Subcutaneous abdominal adipose tissue (tissue), 5 donors: ENCODE measurements around the gene IGSF8.
"Not testable (repeated sequence)": the region's sequence is repeated elsewhere in the genome, so short reads cannot be mapped to it uniquely, and the experiment has no call there.

ENCODE experiments used
- H3K27ac ChIP-seq: one replicate; pipeline ENCODE4 v1.7.0; 2013; ENCODE audit warnings: low read depth, mild to moderate bottlenecking, inconsistent platforms, low read length, moderate library complexity
- H3K27me3 ChIP-seq, 5 donors: one replicate each; pipeline ENCODE4 v1.7.0; 2013; ENCODE audit warnings: low read length in 5 of 5, inconsistent platforms in 1 of 5; ENCODE audit not compliant: control insufficient read depth in 5 of 5, insufficient read depth in 4 of 5
- H3K36me3 ChIP-seq, 5 donors: one replicate each; pipeline ENCODE4 v1.7.0; 2013; ENCODE audit warnings: low read length in 5 of 5; ENCODE audit not compliant: control insufficient read depth in 5 of 5, insufficient read depth in 5 of 5
- H3K4me1 ChIP-seq, 5 donors: one replicate each; pipeline ENCODE4 v1.7.0; 2013; ENCODE audit warnings: low read length in 5 of 5, mild to moderate bottlenecking in 3 of 5, moderate library complexity in 1 of 5; ENCODE audit not compliant: control insufficient read depth in 5 of 5, insufficient read depth in 5 of 5
- H3K4me3 ChIP-seq, 5 donors: one replicate each; pipeline ENCODE4 v1.7.0; 2013; ENCODE audit warnings: low read length in 5 of 5, low read depth in 1 of 5
- H3K9ac ChIP-seq, 5 donors: one replicate each; pipeline ENCODE4 v1.7.0; 2013; ENCODE audit warnings: low read length in 5 of 5, mild to moderate bottlenecking in 4 of 5, moderate library complexity in 3 of 5
- H3K9me3 ChIP-seq, 5 donors: one replicate each; pipeline ENCODE4 v1.7.0; 2013; ENCODE audit warnings: low read length in 5 of 5; ENCODE audit not compliant: control insufficient read depth in 5 of 5
- donor health status: healthy.
- donor health status: healthy.
- donor health status: healthy.
- donor health status: healthy.
- donor health status: healthy.

Gene IGSF8

GRCh38 chr1:160127865-160128523 lies 29.6 kb upstream of the IGSF8 start:
- peak overlapping the region; percentile 91 for H3K27ac ChIP-seq

GRCh38 chr1:160127381-160127780 lies 29.0 kb upstream of the IGSF8 start:
- Histone ChIP-seq H3K9me3 (no peaks in the 10 kb centered on the region), H3K27ac (peak overlapping the region; percentile 91), H3K27me3 (no peaks in the 10 kb centered on the region), H3K36me3 (peaks cover 0 to 8% (median 0%) of the 10 kb centered on the region in 5 donors), H3K4me1 (peaks cover 0 to 75% (median 43%) of the 10 kb centered on the region in 5 donors), H3K9ac (peak overlapping the region in 2 of 5 donors; percentile 23 to 35), H3K4me3 (no peak overlapping the region)

More at GRCh38 chr1:160127865-160128523, 29.6 kb upstream of the IGSF8 start:
- H3K27me3 ChIP-seq = no peaks in the 10 kb centered on the region
- H3K9me3 ChIP-seq = no peaks in the 10 kb centered on the region
- peak overlapping the region in 2 of 5 donors; percentile 23 to 35 for H3K9ac ChIP-seq
- H3K36me3 ChIP-seq = peaks cover 0 to 8% (median 0%) of the 10 kb centered on the region in 5 donors
- no peak overlapping the region for H3K4me3 ChIP-seq
- H3K4me1 ChIP-seq = peaks cover 0 to 80% (median 46%) of the 10 kb centered on the region in 5 donors

GRCh38 chr1:160126342-160126741 lies 27.9 kb upstream of the IGSF8 start:
- Histone ChIP-seq H3K9ac (peak overlapping the region in 1 of 5 donors; percentile 6), H3K4me1 (peaks cover 0 to 64% (median 41%) of the 10 kb centered on the region in 5 donors), H3K27ac (peak overlapping the region; percentile 91)
- H3K9me3 ChIP-seq, H3K4me3 ChIP-seq, H3K27me3 ChIP-seq, H3K36me3 ChIP-seq: not testable (repeated sequence)

DNA sequence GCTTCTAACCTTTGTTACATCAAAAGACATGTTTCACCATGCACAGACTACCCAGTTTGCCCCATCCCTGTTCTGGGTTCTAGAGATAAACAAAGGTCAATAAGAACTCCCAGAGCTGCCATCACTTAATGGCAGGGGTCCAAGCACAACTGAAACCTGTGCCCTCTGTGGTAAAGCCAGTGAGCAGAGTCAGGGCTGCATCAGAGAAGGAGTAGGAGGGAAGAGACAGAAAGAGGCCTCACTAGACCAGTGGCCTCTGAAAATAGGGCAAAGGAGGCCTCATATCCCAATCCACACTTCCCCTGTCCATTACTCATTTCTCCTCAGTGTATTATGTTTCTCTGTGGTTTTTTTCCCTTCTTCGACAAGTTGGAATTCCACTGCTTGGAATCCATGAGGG lies 27.3 kb upstream of the IGSF8 start:
- Histone ChIP-seq H3K9ac (peak overlapping the region in 3 of 5 donors; percentile 6 to 38 (median 11)), H3K4me3 (no peak overlapping the region), H3K9me3 (no peaks in the 10 kb centered on the region), H3K27ac (peak overlapping the region; percentile 91), H3K27me3 (no peaks in the 10 kb centered on the region), H3K36me3 (peaks cover 0 to 8% (median 0%) of the 10 kb centered on the region in 5 donors), H3K4me1 (peaks cover 0 to 58% (median 36%) of the 10 kb centered on the region in 5 donors)

- no peaks in the 10 kb centered on the region for H3K9me3 ChIP-seq
- H3K4me3 ChIP-seq = no peak overlapping the region
- H3K27me3 ChIP-seq = no peaks in the 10 kb centered on the region
- H3K27ac ChIP-seq = peak overlapping the region; percentile 91
- H3K9ac ChIP-seq = peak overlapping the region in 4 of 5 donors; percentile 4 to 40 (median 24)
- H3K4me1 ChIP-seq = peaks cover 0 to 52% (median 32%) of the 10 kb centered on the region in 5 donors
- peaks cover 0 to 8% (median 0%) of the 10 kb centered on the region in 5 donors for H3K36me3 ChIP-seq
These were observed 26.5 kb upstream of the IGSF8 start for GRCh38 chr1:160124705-160125478.

DNA sequence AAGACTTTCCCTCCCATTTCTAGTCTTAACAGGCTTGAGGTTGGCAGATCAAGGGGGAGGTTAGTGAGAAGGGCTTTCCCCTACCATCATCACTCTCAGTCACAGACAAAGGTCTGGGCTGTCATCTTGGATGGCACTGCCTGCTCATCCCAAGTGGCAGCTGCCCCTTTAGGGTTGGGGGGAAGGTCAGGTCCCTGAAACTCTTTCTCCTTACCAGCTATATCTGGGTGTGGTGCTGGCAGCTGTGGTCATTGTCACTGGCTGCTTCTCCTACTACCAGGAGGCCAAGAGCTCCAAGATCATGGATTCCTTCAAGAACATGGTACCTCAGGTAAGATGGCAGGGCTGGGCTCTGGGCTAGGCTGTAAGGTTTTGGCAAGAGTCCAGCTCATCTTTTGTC lies 25.3 kb upstream of the IGSF8 start:
- Histone ChIP-seq H3K27ac (peak overlapping the region; percentile 12), H3K27me3 (no peaks in the 10 kb centered on the region), H3K4me1 (peaks cover 0 to 44% (median 29%) of the 10 kb centered on the region in 5 donors), H3K36me3 (no peaks in the 10 kb centered on the region), H3K9ac (no peak overlapping the region), H3K4me3 (no peak overlapping the region), H3K9me3 (no peaks in the 10 kb centered on the region)

DNA sequence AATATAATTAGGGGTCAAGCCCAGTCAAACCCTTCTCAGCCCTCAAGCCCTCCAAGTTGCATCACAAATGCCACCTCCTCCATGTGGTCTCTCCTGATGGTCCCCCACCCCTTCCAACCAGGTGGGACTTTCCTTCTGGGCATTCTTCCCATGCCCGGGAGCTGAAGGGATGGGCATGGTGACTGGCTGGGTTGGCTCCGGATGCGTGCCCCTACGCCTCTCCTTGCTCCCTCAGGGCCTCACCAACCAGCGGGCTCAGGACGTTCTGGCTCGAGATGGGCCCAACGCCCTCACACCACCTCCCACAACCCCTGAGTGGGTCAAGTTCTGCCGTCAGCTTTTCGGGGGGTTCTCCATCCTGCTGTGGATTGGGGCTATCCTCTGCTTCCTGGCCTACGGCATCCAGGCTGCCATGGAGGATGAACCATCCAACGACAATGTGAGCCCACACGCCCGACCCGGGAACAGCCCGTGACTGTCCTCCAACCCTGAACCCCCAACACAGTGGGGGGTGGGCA lies 24.6 kb upstream of the IGSF8 start:
- Histone ChIP-seq H3K9ac (no peak overlapping the region), H3K27me3 (no peaks in the 10 kb centered on the region), H3K36me3 (no peaks in the 10 kb centered on the region), H3K9me3 (no peaks in the 10 kb centered on the region), H3K27ac (no peak overlapping the region), H3K4me1 (peaks cover 0 to 44% (median 36%) of the 10 kb centered on the region in 5 donors), H3K4me3 (no peak overlapping the region)

GRCh38 chr1:160121388-160121787 lies 23.0 kb upstream of the IGSF8 start:
- Histone ChIP-seq H3K9me3 (no peaks in the 10 kb centered on the region), H3K36me3 (no peaks in the 10 kb centered on the region)

GRCh38 chr1:160120797-160121196 lies 22.4 kb upstream of the IGSF8 start:
- H3K9ac ChIP-seq = no peak overlapping the region
- H3K4me3 ChIP-seq = no peak overlapping the region
- no peaks in the 10 kb centered on the region for H3K27me3 ChIP-seq
- no peak overlapping the region for H3K27ac ChIP-seq
- no peaks in the 10 kb centered on the region for H3K36me3 ChIP-seq
- no peaks in the 10 kb centered on the region for H3K9me3 ChIP-seq
- H3K4me1 ChIP-seq = peaks cover 0 to 51% (median 46%) of the 10 kb centered on the region in 5 donors

More at GRCh38 chr1:160121388-160121787, 23.0 kb upstream of the IGSF8 start:
- Histone ChIP-seq H3K4me3 (no peak overlapping the region), H3K27ac (no peak overlapping the region), H3K4me1 (peaks cover 0 to 52% (median 43%) of the 10 kb centered on the region in 5 donors), H3K9ac (no peak overlapping the region), H3K27me3 (no peaks in the 10 kb centered on the region)

DNA sequence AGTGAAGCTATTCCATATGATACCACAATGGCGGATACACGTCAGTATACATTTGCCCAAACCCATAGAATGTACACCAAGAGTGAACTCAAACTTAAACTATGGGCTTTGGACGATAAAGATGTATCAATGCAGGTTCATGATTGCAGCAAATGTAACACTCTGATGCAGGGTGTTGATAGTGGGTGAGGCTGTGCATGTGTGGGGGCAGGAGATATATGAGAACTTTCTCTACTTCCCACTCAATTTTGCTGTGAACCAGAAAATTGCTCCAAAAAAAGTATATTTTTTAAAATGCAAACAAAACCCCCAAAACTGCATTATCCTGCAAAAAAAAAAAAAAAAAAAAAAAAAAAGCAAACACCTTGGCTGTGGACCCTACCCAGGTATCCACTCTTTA lies 20.5 kb upstream of the IGSF8 start:
- no peak overlapping the region for H3K27ac ChIP-seq
- H3K9me3 ChIP-seq = no peaks in the 10 kb centered on the region
- H3K9ac ChIP-seq = no peak overlapping the region
- peaks cover 0 to 41% (median 34%) of the 10 kb centered on the region in 5 donors for H3K4me1 ChIP-seq
- no peak overlapping the region for H3K4me3 ChIP-seq
- no peaks in the 10 kb centered on the region for H3K27me3 ChIP-seq
- no peaks in the 10 kb centered on the region for H3K36me3 ChIP-seq
